PFSK-1 (cell line): ENCODE results near the gene RSRC1.

Experiments used
- POLR2AphosphoS5 ChIP-seq: IDR thresholded peaks from 2 replicates; pipeline ENCODE4 v1.6.1; 2012; ENCODE audit warnings: low read depth, mild to moderate bottlenecking, control low read depth, low read length, moderate library complexity
- TAF1 ChIP-seq: IDR thresholded peaks from 2 replicates; pipeline ENCODE4 v1.6.1; 2012; ENCODE audit warnings: low read length, control low read depth, borderline replicate concordance; ENCODE audit not compliant: insufficient read depth

DNA sequence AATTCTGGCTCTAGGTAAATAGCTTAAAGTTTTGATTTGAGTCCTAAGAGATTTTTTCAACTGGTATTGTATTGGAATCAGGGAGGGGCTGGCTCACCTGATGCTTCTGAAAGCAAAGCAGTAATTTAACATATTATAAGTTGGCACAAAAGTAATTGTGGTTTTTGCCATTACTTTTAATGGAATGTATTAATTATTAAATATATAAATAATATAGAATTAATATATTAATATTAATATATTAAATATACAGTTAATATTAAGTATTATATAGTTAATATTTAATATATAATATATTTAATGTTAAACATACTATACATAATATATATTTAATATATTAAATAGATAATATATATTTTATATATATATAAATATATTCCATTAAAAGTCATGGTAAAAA lies 10.4 kb downstream of the RSRC1 start:
- TF ChIP-seq POLR2AphosphoS5 = no peak
- TF ChIP-seq TAF1 = no peak
